AG09319 (cell line): ENCODE data around the gene DGAT2.

Source experiments
- DNase-seq: peaks from one replicate; pipeline ENCODE4 v3.0.0-alpha.2; 2010; ENCODE audit warnings: low read depth; ENCODE audit errors: extremely low read depth
- CTCF ChIP-seq: IDR thresholded peaks from 2 replicates; pipeline ENCODE4 v1.5.1; 2011; ENCODE audit warnings: low read depth, mild to moderate bottlenecking, inconsistent platforms, low read length, moderate library complexity

DGAT2 gene

GRCh38 chr11:75790986-75791385, 22.4 kb downstream of the DGAT2 start:
- TF ChIP-seq CTCF, result no peak

GRCh38 chr11:75792127-75792731, 23.7 kb downstream of the DGAT2 start:
- DNase-seq, result no peak
- no peak for TF ChIP-seq CTCF

More at GRCh38 chr11:75790986-75791385, 22.4 kb downstream of the DGAT2 start:
- DNase-seq, result no peak

DNA sequence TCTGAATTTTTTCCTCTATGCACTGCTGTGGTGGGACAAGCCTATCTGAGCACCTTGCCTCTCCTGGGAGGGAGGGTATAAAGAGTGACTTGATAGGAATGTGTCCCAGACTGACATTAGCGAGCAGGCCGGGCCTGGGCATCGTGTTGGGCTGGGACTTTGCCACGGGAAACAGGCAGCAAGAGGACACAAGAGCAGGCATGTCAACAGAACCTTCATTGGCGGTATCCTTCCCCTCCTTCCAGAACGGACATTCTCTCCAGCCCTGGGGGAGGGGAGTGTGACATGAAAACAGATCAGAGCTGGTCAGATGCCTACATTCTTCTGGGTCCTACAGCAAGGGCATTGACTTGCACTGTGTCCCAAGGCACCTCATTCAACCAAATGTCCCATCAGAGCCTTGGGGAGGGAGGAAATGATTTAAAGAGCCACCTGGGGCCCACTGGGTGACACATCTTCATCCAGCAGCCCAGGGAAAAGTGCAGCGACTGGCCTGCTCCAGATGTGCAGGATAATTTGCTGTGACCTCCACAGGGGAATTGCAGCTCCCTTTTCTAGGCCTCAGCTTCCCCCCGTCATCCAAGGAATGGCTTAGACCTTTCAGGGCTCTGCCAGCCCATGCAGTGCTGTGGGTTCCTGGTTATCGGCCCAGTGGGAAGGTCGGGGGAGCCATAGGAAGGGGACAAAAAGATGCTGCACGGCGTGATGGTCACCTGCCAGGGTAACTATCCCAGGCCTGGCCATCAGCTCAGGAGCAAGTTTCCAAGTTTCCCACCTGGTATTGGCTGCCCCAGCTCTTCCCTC, 24.6 kb downstream of the DGAT2 start:
- DNase-seq, result no peak

DNA sequence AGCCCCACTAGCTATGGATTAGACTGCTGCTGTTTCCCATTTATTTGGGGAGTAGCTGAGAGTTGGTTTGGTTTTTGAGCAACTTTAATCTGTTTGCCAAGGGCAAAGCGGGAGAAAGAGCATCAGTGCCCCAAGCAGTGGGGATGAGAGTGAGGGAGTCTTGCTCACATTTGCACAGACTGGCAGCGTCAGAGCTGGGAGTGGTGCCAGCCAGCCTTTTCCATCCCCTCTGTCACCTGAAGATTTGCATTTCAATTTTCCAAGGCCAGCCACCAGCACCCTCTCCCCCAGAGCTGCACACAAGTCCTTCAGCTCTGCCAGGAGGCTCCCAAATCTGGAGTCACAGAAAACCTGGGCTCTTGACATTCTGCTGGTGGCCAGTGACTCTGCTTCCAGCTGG, 25.4 kb downstream of the DGAT2 start:
- no peak for TF ChIP-seq CTCF
- no peak for DNase-seq

More for the DNA sequence above, 24.6 kb downstream of the DGAT2 start:
- TF ChIP-seq CTCF, result no peak

DNA sequence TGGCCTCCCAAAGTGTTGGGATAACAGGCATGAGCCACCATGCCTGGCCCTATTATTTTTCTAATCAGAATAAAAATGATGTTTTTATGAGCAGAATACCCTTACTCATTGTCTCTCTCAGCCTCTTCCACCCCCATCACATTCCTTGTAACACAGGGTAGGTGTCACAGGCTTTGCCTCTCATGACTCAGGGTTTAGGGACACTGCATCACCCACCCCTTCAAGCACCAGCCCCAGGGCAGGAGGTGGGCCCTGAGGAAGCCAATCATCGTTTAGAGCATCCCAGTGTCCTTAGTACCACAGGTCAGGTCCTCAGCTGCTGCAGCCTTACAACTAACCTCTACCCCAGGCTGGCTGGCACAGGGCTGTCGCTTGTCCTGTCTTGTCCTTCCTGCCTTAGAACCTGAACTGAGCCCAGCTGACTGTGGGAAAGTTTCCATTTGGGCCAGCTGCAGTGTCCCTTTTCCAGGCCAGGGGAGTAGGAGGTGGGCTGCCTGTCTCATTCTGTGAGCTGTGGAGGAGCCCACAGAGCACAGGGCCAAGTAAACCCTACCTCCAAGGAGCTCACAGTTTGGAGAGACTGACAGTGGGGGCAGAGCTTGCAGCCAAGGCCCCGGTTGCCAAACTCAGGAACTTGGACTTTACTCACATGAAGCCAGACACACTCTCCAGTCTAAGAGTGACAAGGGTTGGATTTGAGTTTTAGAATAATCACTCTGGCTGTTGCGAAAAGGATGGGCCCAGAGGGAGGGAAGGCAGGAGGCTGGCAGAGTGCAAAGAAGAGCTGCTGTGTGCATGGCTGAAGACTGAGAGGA, 26.9 kb downstream of the DGAT2 start:
- TF ChIP-seq CTCF, result no peak
- no peak for DNase-seq

DNA sequence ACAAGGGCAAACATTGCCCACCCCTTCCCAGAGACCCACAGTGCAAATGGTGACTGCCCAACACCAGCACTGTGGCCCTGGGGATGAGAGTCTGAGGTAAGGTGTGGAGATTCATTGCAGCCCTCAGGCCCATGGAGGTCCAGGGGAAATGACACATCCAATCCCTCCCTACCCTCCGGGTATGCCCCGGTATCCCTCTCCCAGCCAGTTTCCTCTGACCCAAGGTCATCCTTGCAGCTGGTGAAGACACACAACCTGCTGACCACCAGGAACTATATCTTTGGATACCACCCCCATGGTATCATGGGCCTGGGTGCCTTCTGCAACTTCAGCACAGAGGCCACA, 27.5 kb downstream of the DGAT2 start:
- DNase-seq, result no peak
- no peak for TF ChIP-seq CTCF

DNA sequence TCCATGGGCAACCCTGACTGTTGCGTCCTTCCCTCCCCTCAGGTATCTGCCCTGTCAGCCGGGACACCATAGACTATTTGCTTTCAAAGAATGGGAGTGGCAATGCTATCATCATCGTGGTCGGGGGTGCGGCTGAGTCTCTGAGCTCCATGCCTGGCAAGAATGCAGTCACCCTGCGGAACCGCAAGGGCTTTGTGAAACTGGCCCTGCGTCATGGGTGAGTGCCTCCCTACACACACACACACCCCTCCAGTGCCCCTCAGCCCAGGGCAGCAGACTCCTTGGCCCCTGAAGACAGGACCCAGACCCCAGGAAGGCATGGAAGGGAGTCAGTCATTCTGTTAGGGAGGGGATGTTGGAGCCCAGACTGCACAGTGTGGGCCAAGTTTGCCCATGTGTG, 28.5 kb downstream of the DGAT2 start:
- TF ChIP-seq CTCF, result no peak
- no peak for DNase-seq
